Astrocyte (in vitro differentiated cells and primary cell): ENCODE measurements around the gene RICTOR. TPM values are rescaled to one million over a fixed set of nuclear protein-coding genes. Genes with fewer than 3 reads are reported as not detected.

ENCODE experiments used
- DNase-seq: peaks from one replicate; pipeline ENCODE4 v3.0.0-alpha.2; 2010; ENCODE audit warnings: low read depth
- FAIRE-seq: peaks from 2 replicates; lab custom pipeline; 2011; peaks lifted over from hg19 to GRCh38; lab: Jason Lieb, UNC
- H2AFZ ChIP-seq: 2 replicates; pipeline ENCODE4 v1.6.0; 2012; ENCODE audit warnings: low read depth, low read length, inconsistent platforms
- H3K27ac ChIP-seq: 2 replicates; pipeline ENCODE4 v1.5.1; 2011; ENCODE audit warnings: low read depth, low read length, inconsistent platforms
- H3K27me3 ChIP-seq: 2 replicates; pipeline ENCODE4 v1.6.0; 2011; ENCODE audit warnings: low read length, inconsistent platforms; ENCODE audit not compliant: insufficient read depth
- H3K36me3 ChIP-seq: 2 replicates; pipeline ENCODE4 v1.5.1; 2011; ENCODE audit warnings: low read length, inconsistent platforms; ENCODE audit not compliant: insufficient read depth
- H3K4me1 ChIP-seq: 2 replicates; pipeline ENCODE4 v1.5.1; 2011; ENCODE audit warnings: low read length, inconsistent platforms; ENCODE audit not compliant: insufficient read depth
- H3K4me2 ChIP-seq: 2 replicates; pipeline ENCODE4 v1.6.0; 2012; ENCODE audit warnings: low read length, inconsistent platforms
- H3K4me3 ChIP-seq: 2 replicates; pipeline ENCODE4 v1.5.1; 2011; ENCODE audit warnings: low read depth, mild to moderate bottlenecking, low read length, inconsistent platforms; ENCODE audit not compliant: insufficient read depth
- H3K79me2 ChIP-seq: 2 replicates; pipeline ENCODE4 v1.6.0; 2012; ENCODE audit warnings: mild to moderate bottlenecking, low read length, inconsistent platforms; ENCODE audit not compliant: insufficient read depth
- H3K9ac ChIP-seq: 2 replicates; pipeline ENCODE4 v1.6.0; 2012; ENCODE audit warnings: mild to moderate bottlenecking, low read length, inconsistent platforms
- H3K9me3 ChIP-seq: 2 replicates; pipeline ENCODE4 v1.5.1; 2012; ENCODE audit warnings: low read depth, mild to moderate bottlenecking, low read length, inconsistent platforms; ENCODE audit not compliant: insufficient read depth
- H4K20me1 ChIP-seq: 2 replicates; pipeline ENCODE4 v1.6.0; 2012; ENCODE audit warnings: low read length, inconsistent platforms; ENCODE audit not compliant: insufficient read depth
- H3K27ac Mint-ChIP-seq: one replicate; pipeline ENCODE4 v1.8.0; 2021; ENCODE audit warnings: mild to moderate bottlenecking, mixed read lengths; ENCODE audit not compliant: unreplicated experiment
- H3K27me3 Mint-ChIP-seq: one replicate; pipeline ENCODE4 v1.8.0; 2021; ENCODE audit warnings: low read depth, mixed read lengths; ENCODE audit not compliant: unreplicated experiment
- H3K36me3 Mint-ChIP-seq: one replicate; pipeline ENCODE4 v1.8.0; 2021; ENCODE audit warnings: low read depth, mixed read lengths; ENCODE audit not compliant: unreplicated experiment
- H3K4me1 Mint-ChIP-seq: one replicate; pipeline ENCODE4 v1.8.0; 2021; ENCODE audit warnings: low read depth, mixed read lengths; ENCODE audit not compliant: unreplicated experiment
- H3K4me3 Mint-ChIP-seq: one replicate; pipeline ENCODE4 v1.8.0; 2021; ENCODE audit warnings: mild to moderate bottlenecking, moderate library complexity, mixed read lengths; ENCODE audit not compliant: unreplicated experiment
- H3K9me3 Mint-ChIP-seq: one replicate; pipeline ENCODE4 v1.8.0; 2021; ENCODE audit warnings: mild to moderate bottlenecking, mixed read lengths; ENCODE audit not compliant: unreplicated experiment
- CTCF ChIP-seq: IDR thresholded peaks from 2 replicates; pipeline ENCODE4 v1.5.1; 2011; ENCODE audit warnings: low read depth, mild to moderate bottlenecking, inconsistent platforms, low read length, moderate library complexity; ENCODE audit not compliant: insufficient read depth
- EZH2 ChIP-seq: IDR thresholded peaks from 2 replicates; pipeline ENCODE4 v1.6.1; 2012; ENCODE audit warnings: mild to moderate bottlenecking, low read length, inconsistent platforms; ENCODE audit not compliant: insufficient read depth
- total RNA-seq: library from RNA; stranded (reverse); gene quantifications from 2 replicates; pipeline ENCODE4 v1.2.1, GENCODE V29; 2021

RICTOR gene
- total RNA-seq, 1 donor from 2014 or later, result 43.2 TPM

GRCh38 chr5:39057734-39058133 is 16.5 kb downstream of the RICTOR start:
- Histone ChIP-seq H3K36me3 (no peaks in the 10 kb centered on the region), H4K20me1 (peaks cover 26% of the 10 kb centered on the region), H3K27me3 (no peaks in the 10 kb centered on the region), H3K4me3 (no peak overlapping the region), H3K9ac (no peak overlapping the region), H3K9me3 (no peaks in the 10 kb centered on the region), H3K79me2 (peaks cover 93% of the 10 kb centered on the region), H3K27ac (no peak overlapping the region), H2AFZ (no peak overlapping the region), H3K4me2 (peak overlapping the region; percentile 1), H3K4me1 (no peaks in the 10 kb centered on the region)
- DNase-seq (peak; percentile 6), FAIRE-seq (no peak)
- Mint-ChIP-seq H3K27me3 (no peaks in the 10 kb centered on the region), H3K36me3 (no peaks in the 10 kb centered on the region), H3K4me1 (peaks cover 6% of the 10 kb centered on the region), H3K4me3 (no peak overlapping the region), H3K9me3 (no peaks in the 10 kb centered on the region), H3K27ac (no peak overlapping the region)
- TF ChIP-seq CTCF (no peak), EZH2 (no peak)

DNA sequence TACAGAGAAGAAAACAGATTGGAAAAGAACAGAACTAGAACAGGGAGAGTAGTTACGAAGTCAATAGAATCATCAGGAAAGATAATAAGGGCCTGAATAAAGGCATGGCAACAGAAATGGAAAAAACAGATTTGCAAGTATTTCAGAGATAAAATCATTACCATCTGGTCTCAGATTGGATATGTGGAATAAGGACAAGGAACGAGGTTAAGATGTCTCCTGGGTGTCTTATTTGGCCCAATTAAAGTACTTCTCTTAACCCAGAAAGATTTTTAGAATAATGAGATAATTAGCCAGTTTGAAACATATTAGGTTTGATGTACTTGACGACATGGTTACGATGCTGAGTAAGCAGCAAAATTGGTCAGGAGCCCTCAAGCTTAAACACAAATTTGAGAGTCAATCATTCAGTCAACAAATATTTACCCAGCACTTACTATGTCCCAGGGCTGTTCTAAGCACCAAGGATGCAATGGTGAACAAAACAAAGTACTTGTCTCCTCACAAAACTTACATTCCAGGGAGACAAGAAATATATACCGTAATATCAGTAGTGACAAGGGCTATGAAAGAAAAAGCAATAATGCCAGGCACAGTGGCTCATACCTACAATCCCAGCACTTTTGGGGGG is 18.3 kb downstream of the RICTOR start:
- TF ChIP-seq EZH2, result no peak
- TF ChIP-seq CTCF, result no peak
- H3K36me3 ChIP-seq, result no peaks in the 10 kb centered on the region
- Mint-ChIP-seq H3K27me3 (no peaks in the 10 kb centered on the region), H3K27ac (no peak overlapping the region), H3K4me3 (no peak overlapping the region), H3K9me3 (no peaks in the 10 kb centered on the region), H3K4me1 (no peaks in the 10 kb centered on the region), H3K36me3 (no peaks in the 10 kb centered on the region)
- no peak for FAIRE-seq
- H3K4me3 ChIP-seq, result no peak overlapping the region
- H3K27me3 ChIP-seq, result no peaks in the 10 kb centered on the region
- no peaks in the 10 kb centered on the region for H3K4me1 ChIP-seq
- no peaks in the 10 kb centered on the region for H3K9me3 ChIP-seq
- no peak overlapping the region for H3K4me2 ChIP-seq
- peaks cover 92% of the 10 kb centered on the region for H3K79me2 ChIP-seq
- no peak overlapping the region for H2AFZ ChIP-seq
- no peak overlapping the region for H3K27ac ChIP-seq
- DNase-seq, result no peak
- H4K20me1 ChIP-seq, result peaks cover 25% of the 10 kb centered on the region
- no peak overlapping the region for H3K9ac ChIP-seq

- no peaks in the 10 kb centered on the region for H3K36me3 ChIP-seq
- H3K4me1 Mint-ChIP-seq, result no peaks in the 10 kb centered on the region
- H3K4me3 ChIP-seq, result no peak overlapping the region
- H3K79me2 ChIP-seq, result peaks cover 91% of the 10 kb centered on the region
- DNase-seq, result no peak
- H3K27ac Mint-ChIP-seq, result no peak overlapping the region
- H2AFZ ChIP-seq, result no peak overlapping the region
- peaks cover 30% of the 10 kb centered on the region for H4K20me1 ChIP-seq
- no peaks in the 10 kb centered on the region for H3K27me3 Mint-ChIP-seq
- no peak for TF ChIP-seq CTCF
- no peak for TF ChIP-seq EZH2
- H3K9me3 ChIP-seq, result no peaks in the 10 kb centered on the region
- no peak overlapping the region for H3K4me2 ChIP-seq
- H3K9me3 Mint-ChIP-seq, result no peaks in the 10 kb centered on the region
- no peaks in the 10 kb centered on the region for H3K27me3 ChIP-seq
- FAIRE-seq, result no peak
- no peak overlapping the region for H3K9ac ChIP-seq
- H3K4me1 ChIP-seq, result no peaks in the 10 kb centered on the region
- no peak overlapping the region for H3K4me3 Mint-ChIP-seq
- no peaks in the 10 kb centered on the region for H3K36me3 Mint-ChIP-seq
- no peak overlapping the region for H3K27ac ChIP-seq
Measured at GRCh38 chr5:39055027-39055767, 19.0 kb downstream of the RICTOR start.
